SK-N-SH (cell line): Measurements from ENCODE around the gene ZSWIM7. TPM values are rescaled to one million over a fixed set of nuclear protein-coding genes. Genes with fewer than 3 reads are reported as not detected.

ENCODE experiments used
- CTCF ChIA-PET: fragments of 300-600, 350-600 bp; formaldehyde crosslinking; extraction: SDS; loops from one replicate; lab custom pipeline; 2021; lab: Yijun Ruan, JAX
- POLR2A ChIA-PET: fragments of 350-600 bp; sonication (Branson Sonifier 250); formaldehyde crosslinking; extraction: SDS; loops from one replicate; lab custom pipeline; 2020; ENCODE audit warnings: antibody characterized with exemption, inconsistent platforms; lab: Yijun Ruan, JAX
- DNase-seq: peaks from one replicate; pipeline ENCODE4 v3.0.0; 2012
- H2AFZ ChIP-seq: fragments of 200-600 bp; sonication (generic); 2 replicates; pipeline ENCODE4 v1.8.1; 2016; ENCODE audit warnings: antibody characterized with exemption, mild to moderate bottlenecking, low read depth
- H3F3A ChIP-seq: fragments of 200-600 bp; sonication (generic); replicated peaks from 2 replicates; pipeline ENCODE3; 2016; ENCODE audit warnings: antibody characterized with exemption, mild to moderate bottlenecking; ENCODE audit not compliant: insufficient read depth
- H3K27ac ChIP-seq, 2 experiments: fragments of 200-500 bp in 1 of 2; fragments of 200-600 bp in 1 of 2; sonication (Bioruptor generic) in 1 of 2; sonication (generic), shearing (Covaris generic) in 1 of 2; 2 replicates each; pipeline versions ENCODE4 v1.5.1 to v1.6.1; 2014 to 2016; ENCODE audit warnings: low read depth in 2 of 2, inconsistent platforms in 1 of 2, low read length in 1 of 2, mild to moderate bottlenecking in 1 of 2, mixed read lengths in 1 of 2
- H3K27me3 ChIP-seq: fragments of 200-600 bp; sonication (generic), shearing (Covaris generic); 2 replicates; pipeline ENCODE4 v1.6.1; 2016; ENCODE audit warnings: mixed run types; ENCODE audit not compliant: insufficient read depth
- H3K36me3 ChIP-seq, 2 experiments: fragments of 200-500 bp in 1 of 2; fragments of 200-600 bp in 1 of 2; sonication (Bioruptor generic) in 1 of 2; sonication (generic) in 1 of 2; replicated peaks in 1 of 2; 2 replicates each; pipeline versions ENCODE3 to v1.5.1; 2014 to 2016; ENCODE audit warnings: low read length in 1 of 2, mild to moderate bottlenecking in 1 of 2; ENCODE audit not compliant: insufficient read depth in 2 of 2, control insufficient read depth in 1 of 2
- H3K4me1 ChIP-seq, 2 experiments: fragments of 200-500 bp in 1 of 2; fragments of 200-600 bp in 1 of 2; sonication (Bioruptor generic) in 1 of 2; sonication (generic), shearing (Covaris generic) in 1 of 2; 2 replicates each; pipeline versions ENCODE4 v1.5.1 to v1.6.1; 2014 to 2016; ENCODE audit warnings: low read depth in 1 of 2, low read length in 1 of 2, mixed run types in 1 of 2; ENCODE audit not compliant: insufficient read depth in 2 of 2, control insufficient read depth in 1 of 2
- H3K4me2 ChIP-seq: fragments of 200-600 bp; sonication (generic), shearing (Covaris generic); 2 replicates; pipeline ENCODE4 v1.6.1; 2017; ENCODE audit warnings: mixed run types
- H3K4me3 ChIP-seq, 2 experiments: fragments of 200-500 bp in 1 of 2; fragments of 200-600 bp in 1 of 2; sonication (Bioruptor generic) in 1 of 2; sonication (generic), shearing (Covaris generic) in 1 of 2; 2 replicates each; pipeline versions ENCODE4 v1.5.1 to v1.8.1; 2014 to 2016; ENCODE audit warnings: low read depth in 2 of 2, inconsistent platforms in 1 of 2, low read length in 1 of 2, mild to moderate bottlenecking in 1 of 2, mixed read lengths in 1 of 2, moderate library complexity in 1 of 2
- H3K79me2 ChIP-seq: fragments of 200-600 bp; sonication (generic); 2 replicates; pipeline ENCODE4 v1.8.1; 2017; ENCODE audit warnings: mild to moderate bottlenecking; ENCODE audit not compliant: insufficient read depth
- H3K9ac ChIP-seq: fragments of 200-600 bp; sonication (generic); 2 replicates; pipeline ENCODE4 v1.6.1; 2017; ENCODE audit warnings: mixed run types
- H3K9me2 ChIP-seq: fragments of 200-600 bp; sonication (generic); 2 replicates; pipeline ENCODE4 v1.6.1; 2017; ENCODE audit warnings: mixed run types
- H3K9me3 ChIP-seq: fragments of 200-600 bp; sonication (generic); 2 replicates; pipeline ENCODE4 v1.6.1; 2017; ENCODE audit warnings: mixed run types, mild to moderate bottlenecking, moderate library complexity
- H4K20me1 ChIP-seq: fragments of 200-600 bp; sonication (generic); 2 replicates; pipeline ENCODE4 v1.6.1; 2017; ENCODE audit warnings: mild to moderate bottlenecking, mixed run types; ENCODE audit not compliant: insufficient read depth
- CHD2 ChIP-seq: fragments of 150-350 bp; IDR thresholded peaks from 2 replicates; pipeline ENCODE4 v1.6.1; 2018; ENCODE audit warnings: low read length; ENCODE audit not compliant: partially characterized antibody
- ELF1 ChIP-seq: IDR thresholded peaks from 2 replicates; pipeline ENCODE4 v1.4.0; 2012
- EP300 ChIP-seq, 2 experiments: IDR thresholded peaks; 2 replicates each; pipeline versions ENCODE4 v1.4.0 to v1.6.1; 2012; ENCODE audit warnings: borderline replicate concordance in 1 of 2, low read depth in 1 of 2, low read length in 1 of 2
- FOXJ3 ChIP-seq: sonication (generic); formaldehyde crosslinking; IDR thresholded peaks from 2 replicates; pipeline ENCODE4 v1.5.1; 2020; ENCODE audit warnings: mild to moderate bottlenecking, missing genetic modification reagents
- FOXM1 ChIP-seq: IDR thresholded peaks from 2 replicates; pipeline ENCODE4 v1.4.0; 2012; ENCODE audit warnings: low read depth, mild to moderate bottlenecking
- GABPA ChIP-seq: IDR thresholded peaks from 2 replicates; pipeline ENCODE4 v1.4.0; 2012; ENCODE audit warnings: low read depth, mild to moderate bottlenecking
- JUND ChIP-seq: IDR thresholded peaks from 2 replicates; pipeline ENCODE4 v1.4.0; 2012
- NFIC ChIP-seq: IDR thresholded peaks from 2 replicates; pipeline ENCODE4 v1.4.0; 2012; ENCODE audit warnings: borderline replicate concordance
- NRF1 ChIP-seq: IDR thresholded peaks from 2 replicates; pipeline ENCODE4 v1.6.1; 2012; ENCODE audit warnings: low read depth, mild to moderate bottlenecking, low read length
- PBX3 ChIP-seq: IDR thresholded peaks from 2 replicates; pipeline ENCODE4; 2012
- POLR2AphosphoS5 ChIP-seq: IDR thresholded peaks from 2 replicates; pipeline ENCODE4 v1.6.1; 2012; ENCODE audit warnings: low read depth, low read length
- RAD21 ChIP-seq: IDR thresholded peaks from 2 replicates; pipeline ENCODE4 v1.6.1; 2012; ENCODE audit warnings: mild to moderate bottlenecking, low read length
- REST ChIP-seq: IDR thresholded peaks from 2 replicates; pipeline ENCODE4 v1.6.1; 2012; ENCODE audit warnings: mild to moderate bottlenecking, low read depth, low read length, moderate library complexity
- RFX5 ChIP-seq: IDR thresholded peaks from 2 replicates; pipeline ENCODE4 v1.6.1; 2012; ENCODE audit warnings: mild to moderate bottlenecking, improper control_type of control experiment, low read length
- RXRA ChIP-seq: IDR thresholded peaks from 2 replicates; pipeline ENCODE4 v1.4.0; 2012; ENCODE audit warnings: low read depth, mild to moderate bottlenecking, borderline replicate concordance
- TAF1 ChIP-seq: IDR thresholded peaks from 2 replicates; pipeline ENCODE4 v1.6.1; 2012; ENCODE audit warnings: low read depth, mild to moderate bottlenecking, low read length, moderate library complexity, borderline replicate concordance
- TEAD4 ChIP-seq: IDR thresholded peaks from 2 replicates; pipeline ENCODE4 v1.4.0; 2012; ENCODE audit warnings: mild to moderate bottlenecking, borderline replicate concordance; ENCODE audit not compliant: insufficient read depth
- USF1 ChIP-seq: IDR thresholded peaks from 2 replicates; pipeline ENCODE4 v1.4.0; 2012; ENCODE audit warnings: low read depth, borderline replicate concordance
- USF2 ChIP-seq: fragments of 150-350 bp; IDR thresholded peaks from 2 replicates; pipeline ENCODE4 v1.6.1; 2017; ENCODE audit warnings: antibody characterized with exemption, low read length, low read depth, borderline replicate concordance
- YY1 ChIP-seq: IDR thresholded peaks from 2 replicates; pipeline ENCODE4 v1.4.0; 2012; ENCODE audit warnings: low read depth, mild to moderate bottlenecking
- WGBS: methylation state at CpG from one replicate; pipeline ENCODE4 v1.1.6; 2017; ENCODE audit warnings: low lambda C conversion rate; 5-methylcytosine and 5-hydroxymethylcytosine counted together
- polyA plus RNA-seq, 3 experiments: library from polyadenylated mRNA; depleted of rRNA; stranded (reverse); fragments of >200 nt; gene quantifications; 2 replicates each; pipeline ENCODE4 v1.2.3, GENCODE V29; 2012

Gene ZSWIM7
- polyA plus RNA-seq, 1 of the 3 experiments (the other 2 are of a cell fraction), result 63.3 TPM

- Histone ChIP-seq H3K9ac (no peak overlapping the region), H3F3A (peaks cover 14% of the 10 kb centered on the region), H3K4me3 (no peak overlapping the region), H3K9me3 (no peaks in the 10 kb centered on the region), H3K4me1 (peaks cover 17 to 22% of the 10 kb centered on the region in 2 experiments; a peak in 2 of 4 replicates), H3K27ac (no peak overlapping the region), H2AFZ (no peak overlapping the region), H4K20me1 (no peaks in the 10 kb centered on the region), H3K27me3 (no peaks in the 10 kb centered on the region), H3K36me3 (no peaks in the 10 kb centered on the region), H3K9me2 (no peaks in the 10 kb centered on the region), H3K79me2 (no peaks in the 10 kb centered on the region; the same call in 1 of the 2 replicates), H3K4me2 (no peak overlapping the region; the same call in 1 of the 2 replicates)
- WGBS, result 91% methylated on average over 4 of the region's 6 CpGs
- TF ChIP-seq USF1 (no peak), TEAD4 (no peak), JUND (no peak), POLR2AphosphoS5 (no peak), USF2 (no peak), RAD21 (no peak), REST (no peak), PBX3 (no peak), NRF1 (no peak)
- POLR2A ChIA-PET, result no interaction called here
- CTCF ChIA-PET, result interaction anchor here (0.6 to 1.2 kb wide), 4 partner anchors 9 to 464 kb away, joined by 3 to 7 read pairs (median 4); partner anchors contain the start of gene ADORA2B
- DNase-seq, result no peak
These were observed 34.0 kb downstream of the ZSWIM7 start for GRCh38 chr17:15965528-15965927.

- 58% methylated on average over 4 of the region's 4 CpGs for whole genome bisulfite sequencing
- H3K4me2 ChIP-seq, result no peak overlapping the region
- CTCF ChIA-PET, result interaction anchor here (1.4 kb wide), 1 partner anchor 19 kb away, joined by 4 read pairs; the partner anchor contains the start of gene ADORA2B
- no peak for TF ChIP-seq FOXJ3 (CRISPR knock-in tag)
- TF ChIP-seq YY1, result no peak
- no peak for TF ChIP-seq TAF1
- TF ChIP-seq EP300 (IDR thresholded peaks at IDR 0.05; ENCODE audit: borderline replicate concordance in 1 of 2, low read depth in 1 of 2, low read length in 1 of 2), result peak in 1 of 2 experiments; percentile 64; a peak in 2 of 4 replicates
- TF ChIP-seq NFIC, result peak; percentile 90
- TF ChIP-seq FOXM1, result no peak
- no peak for TF ChIP-seq GABPA
- no peak for TF ChIP-seq USF1
- TF ChIP-seq TEAD4, result 0 out of 2 replicates have a peak, but pooled peaks have one; percentile 35
- TF ChIP-seq CHD2, result no peak
- peak; percentile 77 for TF ChIP-seq RXRA
- TF ChIP-seq ELF1, result no peak
- no peak for TF ChIP-seq RFX5
These were observed 35.8 kb downstream of the ZSWIM7 start for GRCh38 chr17:15963670-15964110.

More at GRCh38 chr17:15963670-15964110, 35.8 kb downstream of the ZSWIM7 start:
- Histone ChIP-seq H3K4me3 (no peak overlapping the region), H4K20me1 (no peaks in the 10 kb centered on the region), H3K27ac (peak overlapping the region; percentile 24 to 50), H3K36me3 (no peaks in the 10 kb centered on the region), H3K9me3 (no peaks in the 10 kb centered on the region), H3K9me2 (no peaks in the 10 kb centered on the region), H3K4me1 (peaks cover 17 to 29% of the 10 kb centered on the region in 2 experiments; a peak in 2 of 4 replicates), H2AFZ (peak overlapping the region; percentile 58; the same call in 1 of the 2 replicates), H3K9ac (peak overlapping the region; percentile 20; the same call in 1 of the 2 replicates), H3K27me3 (no peaks in the 10 kb centered on the region), H3F3A (peaks cover 25% of the 10 kb centered on the region), H3K79me2 (no peaks in the 10 kb centered on the region; the same call in 1 of the 2 replicates)
- no peak for DNase-seq
- POLR2A ChIA-PET, result no interaction called here
